T47D (cell line): Measurements from ENCODE around the gene BTLA.
"Not testable (repeated sequence)": the region's sequence is repeated elsewhere in the genome, so short reads cannot be mapped to it uniquely, and the experiment has no call there.

Source experiments
- DNase-seq, 2 experiments: peaks; one replicate each; pipeline versions ENCODE4 v3.0.0 to v3.0.0-alpha.2; 2011 to 2012; ENCODE audit warnings: low read depth in 1 of 2, low spot score in 1 of 2
- JUND ChIP-seq: IDR thresholded peaks from 2 replicates; pipeline ENCODE4 v1.6.1; 2012; ENCODE audit warnings: low read depth
- in situ Hi-C: cut with HindIII; loops from 2 replicates; pipeline ENCODE4 v1.10.0; 2016; ENCODE audit warnings: low sequenced_read_pairs, low pct_unique_long_range_greater_than_20kb

The BTLA gene

DNA sequence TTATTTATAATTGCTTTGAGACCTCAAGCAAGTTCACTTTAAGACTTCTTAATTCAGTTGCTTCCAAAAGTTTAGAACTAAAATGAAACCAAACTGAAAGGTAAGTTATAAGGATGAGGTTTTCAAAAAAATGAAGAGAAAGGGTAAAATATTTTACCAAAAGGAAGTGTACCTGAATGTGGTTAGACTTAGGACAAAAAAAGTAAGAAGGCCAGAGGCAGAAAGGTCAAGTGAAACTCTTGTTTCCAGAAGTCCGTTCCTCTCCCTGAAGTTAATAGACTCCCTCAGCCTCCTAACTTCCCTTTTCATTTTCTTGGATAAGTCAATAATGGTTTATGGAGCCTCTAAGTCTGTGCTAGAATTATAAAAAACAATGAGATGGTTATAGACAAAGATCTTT is 16.6 kb downstream of the BTLA start:
- in situ Hi-C loops: no loop called here

GRCh38 chr3:112481302-112481721 is 18.0 kb downstream of the BTLA start:
- TF ChIP-seq JUND: no peak
- no peak for DNase-seq
- in situ Hi-C loops: no loop called here

More for the DNA sequence above, 16.6 kb downstream of the BTLA start:
- no peak for DNase-seq
- TF ChIP-seq JUND: no peak

DNA sequence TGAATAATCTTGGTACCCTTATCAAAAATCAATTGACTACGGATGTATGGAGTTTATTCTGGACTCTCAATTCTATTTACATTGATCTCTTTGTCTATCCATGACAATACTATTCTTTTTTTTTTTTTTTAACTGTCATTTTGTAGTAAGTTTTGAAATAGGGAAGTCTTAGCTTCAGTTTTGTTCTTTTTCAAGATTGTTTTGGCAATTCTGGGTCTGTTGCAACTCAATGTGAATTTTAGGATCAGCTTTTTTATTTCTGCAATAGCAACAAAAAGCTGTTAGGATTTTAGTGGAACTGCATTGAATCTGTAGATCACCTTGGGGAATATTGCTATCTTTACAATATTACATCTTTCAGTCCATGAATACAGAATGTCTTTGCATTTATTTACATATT is 21.4 kb downstream of the BTLA start:
- in situ Hi-C loops: no loop called here
- no peak for TF ChIP-seq JUND
- DNase-seq: no peak

DNA sequence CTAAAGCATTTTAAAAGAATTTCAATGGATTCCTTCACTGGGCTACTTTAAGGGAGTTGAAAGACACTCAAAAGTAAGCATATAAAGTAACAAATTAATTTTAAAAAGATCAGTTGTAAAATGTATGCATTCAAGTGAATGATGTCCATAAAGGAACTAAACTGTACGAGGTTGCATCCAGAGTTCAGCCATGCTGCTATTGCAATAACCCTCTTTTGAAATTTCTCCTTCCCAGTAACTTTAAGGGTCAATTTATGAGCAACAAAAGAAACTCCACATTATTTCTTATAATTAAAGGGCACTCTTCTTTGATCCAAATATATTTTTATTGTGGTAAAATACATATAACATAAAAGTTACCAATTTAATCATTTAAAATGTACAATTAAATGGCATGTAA is 22.9 kb downstream of the BTLA start:
- in situ Hi-C loops: no loop called here
- TF ChIP-seq JUND: no peak

GRCh38 chr3:112474796-112475195 is 24.5 kb downstream of the BTLA start:
- TF ChIP-seq JUND: no peak
- in situ Hi-C loops: no loop called here
- DNase-seq: no peak

More for the DNA sequence above, 22.9 kb downstream of the BTLA start:
- DNase-seq: no peak

DNA sequence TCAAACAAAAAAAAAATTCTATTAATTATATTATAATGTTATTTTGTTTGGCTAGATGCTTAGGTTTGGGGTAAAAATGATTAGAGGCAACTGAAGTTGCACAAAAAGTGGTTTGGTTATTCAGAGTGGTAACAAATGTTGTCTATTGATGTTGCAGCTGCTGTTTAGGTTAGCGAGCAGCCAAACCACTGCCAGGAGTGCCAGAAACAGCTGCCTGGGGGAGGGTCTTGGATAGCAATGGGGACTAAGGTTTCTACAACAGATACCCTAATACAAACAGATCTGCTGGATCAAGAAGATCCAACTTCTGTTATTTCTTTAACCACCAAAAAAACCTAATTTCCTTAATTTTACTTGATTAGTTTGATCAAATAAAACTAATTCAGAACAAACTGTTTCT is 26.6 kb downstream of the BTLA start:
- DNase-seq: no peak
- in situ Hi-C loops: no loop called here
- no peak for TF ChIP-seq JUND

- in situ Hi-C loops: no loop called here
- no peak for DNase-seq
- TF ChIP-seq JUND: no peak
Observed at GRCh38 chr3:112471596-112472325, 27.5 kb downstream of the BTLA start.

GRCh38 chr3:112470788-112471187 is 28.5 kb downstream of the BTLA start:
- DNase-seq: no peak

GRCh38 chr3:112469671-112470070 is 29.6 kb downstream of the BTLA start:
- in situ Hi-C loops: no loop called here
- no peak for DNase-seq

More at GRCh38 chr3:112470788-112471187, 28.5 kb downstream of the BTLA start:
- in situ Hi-C loops: no loop called here
- TF ChIP-seq JUND: no peak

GRCh38 chr3:112467539-112467938 is 31.7 kb downstream of the BTLA start:
- DNase-seq: no peak
- TF ChIP-seq JUND: no peak
- in situ Hi-C loops: no loop called here

More at GRCh38 chr3:112469671-112470070, 29.6 kb downstream of the BTLA start:
- TF ChIP-seq JUND: no peak

- in situ Hi-C loops: no loop called here
- no peak for TF ChIP-seq JUND
- no peak for DNase-seq
Observed at GRCh38 chr3:112466020-112466419, 33.3 kb downstream of the BTLA start.

GRCh38 chr3:112464264-112464663 is 35.0 kb downstream of the BTLA start:
- no peak for TF ChIP-seq JUND
- DNase-seq: no peak
- in situ Hi-C loops: no loop called here

- TF ChIP-seq JUND: no peak
- DNase-seq: no peak
- in situ Hi-C loops: no loop called here
Observed at GRCh38 chr3:112463250-112463649, 36.0 kb downstream of the BTLA start.

- DNase-seq, in situ Hi-C loops: not testable (repeated sequence)
Observed at GRCh38 chr3:112461787-112462186, 37.5 kb downstream of the BTLA start.
